ENCODE measurements around the gene YWHAQ. TPM values are rescaled to one million over a fixed set of nuclear protein-coding genes. Genes with fewer than 3 reads are reported as not detected.

The YWHAQ gene
- total RNA-seq, 1 donor from 2014 or later, result 533 TPM

GRCh38 chr2:9539531-9539930, 91.3 kb downstream of the YWHAQ start:
- Mint-ChIP-seq H3K36me3 (ENCODE audit: unreplicated experiment) (no peaks in the 10 kb centered on the region), H3K27ac (ENCODE audit: unreplicated experiment) (no peak overlapping the region), H3K4me1 (ENCODE audit: low read depth, unreplicated experiment) (no peaks in the 10 kb centered on the region), H3K27me3 (ENCODE audit: unreplicated experiment) (no peaks in the 10 kb centered on the region), H3K4me3 (ENCODE audit: unreplicated experiment) (no peak overlapping the region), H3K9me3 (ENCODE audit: unreplicated experiment) (no peaks in the 10 kb centered on the region)
- no peak for TF ChIP-seq CTCF (IDR thresholded peaks at IDR 0.05; ENCODE audit: partially characterized antibody, unreplicated experiment)
- no peak for DNase-seq

GRCh38 chr2:9538000-9538507, 92.7 kb downstream of the YWHAQ start:
- H3K4me3 Mint-ChIP-seq (ENCODE audit: unreplicated experiment), result no peak overlapping the region
- DNase-seq, result no peak
- no peak overlapping the region for H3K27ac Mint-ChIP-seq (ENCODE audit: unreplicated experiment)
- no peak for TF ChIP-seq CTCF (IDR thresholded peaks at IDR 0.05; ENCODE audit: partially characterized antibody, unreplicated experiment)
- no peaks in the 10 kb centered on the region for H3K9me3 Mint-ChIP-seq (ENCODE audit: unreplicated experiment)
- no peaks in the 10 kb centered on the region for H3K27me3 Mint-ChIP-seq (ENCODE audit: unreplicated experiment)
- no peaks in the 10 kb centered on the region for H3K36me3 Mint-ChIP-seq (ENCODE audit: unreplicated experiment)
- H3K4me1 Mint-ChIP-seq (ENCODE audit: low read depth, unreplicated experiment), result no peaks in the 10 kb centered on the region

- Mint-ChIP-seq H3K4me3 (ENCODE audit: unreplicated experiment) (no peak overlapping the region), H3K36me3 (ENCODE audit: unreplicated experiment) (no peaks in the 10 kb centered on the region), H3K9me3 (ENCODE audit: unreplicated experiment) (no peaks in the 10 kb centered on the region), H3K27ac (ENCODE audit: unreplicated experiment) (no peak overlapping the region), H3K4me1 (ENCODE audit: low read depth, unreplicated experiment) (no peaks in the 10 kb centered on the region), H3K27me3 (ENCODE audit: unreplicated experiment) (no peaks in the 10 kb centered on the region)
- DNase-seq, result no peak
- no peak for TF ChIP-seq CTCF (IDR thresholded peaks at IDR 0.05; ENCODE audit: partially characterized antibody, unreplicated experiment)
These were observed 94.3 kb downstream of the YWHAQ start for GRCh38 chr2:9536504-9536903.

DNA sequence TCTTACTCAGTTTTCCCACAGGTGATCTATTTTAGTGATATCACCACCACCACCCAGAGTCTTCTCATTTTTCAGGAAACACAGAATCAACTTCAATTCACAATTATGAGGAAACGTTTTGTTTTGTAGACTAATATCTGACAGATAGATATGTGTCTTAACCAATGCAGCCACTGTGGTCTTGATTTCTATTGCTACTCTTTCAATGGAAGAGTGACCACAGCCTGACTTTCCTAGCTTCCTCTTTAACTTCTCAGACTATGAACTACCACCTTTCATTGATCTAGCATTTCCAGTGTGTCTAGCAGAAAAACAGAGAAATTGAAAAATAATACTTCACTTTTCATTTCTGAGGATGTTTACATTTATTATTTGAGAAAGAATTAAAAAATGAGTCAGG, 95.6 kb downstream of the YWHAQ start:
- H3K36me3 Mint-ChIP-seq (ENCODE audit: unreplicated experiment), result no peaks in the 10 kb centered on the region
- H3K9me3 Mint-ChIP-seq (ENCODE audit: unreplicated experiment), result no peaks in the 10 kb centered on the region
- no peaks in the 10 kb centered on the region for H3K27me3 Mint-ChIP-seq (ENCODE audit: unreplicated experiment)
- no peak overlapping the region for H3K27ac Mint-ChIP-seq (ENCODE audit: unreplicated experiment)
- no peak for TF ChIP-seq CTCF (IDR thresholded peaks at IDR 0.05; ENCODE audit: partially characterized antibody, unreplicated experiment)
- H3K4me3 Mint-ChIP-seq (ENCODE audit: unreplicated experiment), result no peak overlapping the region
- no peak for DNase-seq
- H3K4me1 Mint-ChIP-seq (ENCODE audit: low read depth, unreplicated experiment), result no peaks in the 10 kb centered on the region

Other genes starting within 250 kb of the YWHAQ start
- gene ITGB1BP1, start 207.5 kb downstream of the YWHAQ start, total RNA-seq (ENCODE audit: unreplicated experiment), result 62.7 TPM
- 33.3 TPM for gene CPSF3, start 207.3 kb downstream of the YWHAQ start, total RNA-seq (ENCODE audit: unreplicated experiment)
- gene IAH1, start 156.4 kb downstream of the YWHAQ start, total RNA-seq (ENCODE audit: unreplicated experiment), result 24.4 TPM
- gene ADAM17, start 75.2 kb downstream of the YWHAQ start, total RNA-seq (ENCODE audit: unreplicated experiment), result 23.8 TPM
- gene TAF1B, start 212.5 kb upstream of the YWHAQ start, total RNA-seq (ENCODE audit: unreplicated experiment), result 16.7 TPM